HG03175 (cell line): ENCODE results near the gene NR4A1.
A peak's percentile ranks its signal among the peaks of the same experiment; 100 is the strongest.

Experiments used
- ATAC-seq: cut with Tn5 transposase; IDR thresholded peaks from one replicate; pipeline ENCODE4 v1.9.1; 2021; ENCODE audit warnings: mild to moderate bottlenecking, moderate library complexity; ENCODE audit not compliant: unreplicated experiment

NR4A1 gene

DNA sequence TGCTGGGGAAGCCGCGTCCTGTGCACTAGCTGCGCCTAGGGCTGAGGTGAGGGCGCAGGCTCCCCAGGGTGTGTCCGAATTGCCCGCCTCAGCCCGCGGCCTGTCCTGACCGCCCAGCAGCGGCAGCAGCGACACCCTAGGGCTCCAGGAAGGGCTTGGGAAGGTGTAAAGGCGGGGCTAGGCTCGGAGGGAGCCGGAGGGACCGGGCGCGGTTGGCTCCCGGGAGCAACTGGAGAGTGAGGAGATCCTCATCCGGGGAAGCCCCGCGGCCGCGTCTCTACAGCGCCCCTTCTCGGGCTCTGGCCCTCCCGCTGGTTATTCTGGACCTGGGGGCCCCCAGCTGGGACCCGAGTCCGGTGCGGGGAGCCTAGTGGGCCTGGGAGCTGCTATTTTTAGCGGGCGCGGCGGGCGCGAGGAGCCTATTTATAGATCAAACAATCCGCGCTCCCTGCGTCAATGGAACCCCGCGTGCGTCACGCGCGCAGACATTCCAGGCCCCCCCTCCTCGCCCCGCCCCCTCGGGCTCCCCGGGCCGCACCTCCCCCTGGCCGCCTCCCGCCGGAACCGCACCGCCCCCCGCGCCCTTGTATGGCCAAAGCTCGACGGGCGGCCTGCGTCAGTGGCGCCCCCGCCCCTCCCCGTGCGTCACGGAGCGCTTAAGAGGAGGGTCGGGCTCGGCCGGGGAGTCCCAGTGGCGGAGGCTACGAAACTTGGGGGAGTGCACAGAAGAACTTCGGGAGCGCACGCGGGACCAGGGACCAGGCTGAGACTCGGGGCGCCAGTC is at the start of gene NR4A1:
NR4A1 (plus strand) TSS at position 685 of the 784 bp plus-strand sequence. CDS start 2,887 bp downstream, outside the sequence.
- peak; percentile 82 for ATAC-seq

DNA sequence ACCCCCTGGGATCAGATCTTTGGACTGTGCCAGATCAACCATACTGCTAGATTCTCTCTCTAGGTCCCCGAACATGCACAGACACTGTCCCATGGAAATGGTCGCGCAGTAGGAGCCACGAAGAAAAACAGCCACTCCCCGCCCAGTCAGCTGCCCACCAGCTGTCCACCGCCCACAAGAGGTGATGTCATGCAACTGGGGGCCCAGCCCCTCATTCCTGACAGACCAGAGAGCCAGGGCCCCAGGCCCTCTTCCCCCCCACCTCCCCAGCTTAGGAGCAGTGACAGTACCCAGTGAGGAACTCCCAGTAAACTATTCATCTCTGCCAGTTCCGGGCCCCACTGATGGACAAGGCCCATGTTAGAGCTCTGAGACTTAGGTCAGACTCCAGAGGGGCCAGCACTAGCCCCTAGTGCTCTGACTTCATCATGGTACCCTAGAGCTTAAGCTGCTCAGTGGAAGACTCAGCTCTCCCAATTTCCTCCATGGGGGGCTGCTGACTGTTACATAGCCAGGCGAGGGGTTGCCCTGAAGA is 48.2 kb upstream of the NR4A1 start:
- no peak for ATAC-seq

DNA sequence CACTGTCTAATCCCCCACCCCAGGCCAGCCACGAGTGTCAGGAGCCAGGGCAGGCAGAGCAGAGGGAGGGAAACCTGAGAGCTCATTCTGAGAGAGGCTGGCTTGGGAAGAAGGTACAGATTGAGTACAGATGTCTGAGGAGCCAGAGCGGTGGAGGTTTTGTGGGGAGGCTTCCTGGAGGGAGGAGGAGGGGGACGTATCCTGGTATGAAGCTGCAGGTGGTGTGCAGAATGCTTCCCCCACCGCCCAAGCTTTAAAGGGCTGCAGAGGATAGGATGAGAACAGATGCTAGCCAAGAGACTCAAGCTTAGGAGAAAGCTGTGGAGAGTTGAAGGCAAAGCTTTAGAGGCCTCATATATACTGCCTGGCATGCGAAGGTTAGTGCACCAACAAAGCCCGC is 47.7 kb upstream of the NR4A1 start:
- no peak for ATAC-seq

GRCh38 chr12:52004042-52004648 is 47.1 kb upstream of the NR4A1 start:
- no peak for ATAC-seq

- ATAC-seq = no peak
Measured at GRCh38 chr12:52005218-52005902, 45.9 kb upstream of the NR4A1 start.

GRCh38 chr12:52005903-52006703 is 45.1 kb upstream of the NR4A1 start:
- ATAC-seq = peak; percentile 71

DNA sequence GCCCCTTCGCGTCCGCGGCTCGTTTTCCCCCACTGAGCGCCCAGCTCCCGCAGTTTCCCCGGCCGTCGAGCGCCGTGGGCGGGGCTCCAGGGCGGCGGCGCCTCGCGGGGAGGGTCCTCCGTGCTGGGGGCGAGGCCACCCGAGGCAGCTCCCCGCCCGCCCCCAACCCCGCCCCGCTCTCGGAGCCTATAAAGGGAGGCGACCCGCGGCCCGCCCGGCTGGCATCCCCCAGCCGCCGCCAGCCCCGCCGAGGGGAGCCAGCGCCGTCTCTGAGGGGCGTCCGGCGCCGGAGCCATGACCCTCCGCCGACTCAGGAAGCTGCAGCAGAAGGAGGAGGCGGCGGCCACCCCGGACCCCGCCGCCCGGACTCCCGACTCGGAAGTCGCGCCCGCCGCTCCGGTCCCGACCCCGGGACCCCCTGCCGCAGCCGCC is 44.5 kb upstream of the NR4A1 start, which contains the start of gene TAMALIN:
TAMALIN (plus strand) TSS at position 221 of the 432 bp plus-strand sequence; CDS start at position 295, 74 bp downstream.
- ATAC-seq = no peak

DNA sequence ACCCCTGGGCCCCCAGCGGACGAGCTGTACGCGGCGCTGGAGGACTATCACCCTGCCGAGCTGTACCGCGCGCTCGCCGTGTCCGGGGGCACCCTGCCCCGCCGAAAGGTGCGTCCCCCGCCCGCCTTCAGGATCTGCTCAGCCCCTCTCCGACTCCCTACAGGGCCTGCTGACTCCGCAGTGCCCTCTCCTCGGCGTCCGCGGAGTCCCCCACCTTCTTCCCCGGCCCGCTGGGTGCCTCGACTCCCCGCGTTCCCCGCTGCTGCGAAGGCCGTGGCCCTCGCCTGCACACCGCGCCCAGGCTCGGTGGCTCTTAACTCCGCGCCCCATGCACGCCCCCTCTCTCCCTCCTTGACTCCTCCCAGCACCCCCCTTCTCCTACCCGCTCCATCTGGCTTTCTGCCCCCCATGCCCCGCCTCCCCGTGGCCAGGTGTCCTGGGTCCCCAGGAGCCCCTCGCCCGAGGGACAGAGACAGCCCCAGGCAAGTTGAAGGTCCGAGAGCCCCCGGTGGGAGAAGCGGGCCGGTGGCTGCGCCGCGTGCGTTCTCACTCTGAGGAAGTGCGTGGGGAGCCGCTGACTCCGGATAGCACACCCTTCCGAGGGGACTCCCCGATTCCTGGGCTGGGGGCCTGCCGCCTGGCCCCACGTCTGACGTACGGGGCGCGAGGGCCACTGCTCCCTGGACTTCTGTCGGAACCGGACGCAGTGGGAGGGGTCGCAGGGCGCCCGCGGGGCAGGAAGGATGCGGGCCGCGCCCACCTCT is 43.9 kb upstream of the NR4A1 start:
- ATAC-seq = no peak

- ATAC-seq = no peak
Measured at GRCh38 chr12:52007982-52008510, 43.2 kb upstream of the NR4A1 start.

DNA sequence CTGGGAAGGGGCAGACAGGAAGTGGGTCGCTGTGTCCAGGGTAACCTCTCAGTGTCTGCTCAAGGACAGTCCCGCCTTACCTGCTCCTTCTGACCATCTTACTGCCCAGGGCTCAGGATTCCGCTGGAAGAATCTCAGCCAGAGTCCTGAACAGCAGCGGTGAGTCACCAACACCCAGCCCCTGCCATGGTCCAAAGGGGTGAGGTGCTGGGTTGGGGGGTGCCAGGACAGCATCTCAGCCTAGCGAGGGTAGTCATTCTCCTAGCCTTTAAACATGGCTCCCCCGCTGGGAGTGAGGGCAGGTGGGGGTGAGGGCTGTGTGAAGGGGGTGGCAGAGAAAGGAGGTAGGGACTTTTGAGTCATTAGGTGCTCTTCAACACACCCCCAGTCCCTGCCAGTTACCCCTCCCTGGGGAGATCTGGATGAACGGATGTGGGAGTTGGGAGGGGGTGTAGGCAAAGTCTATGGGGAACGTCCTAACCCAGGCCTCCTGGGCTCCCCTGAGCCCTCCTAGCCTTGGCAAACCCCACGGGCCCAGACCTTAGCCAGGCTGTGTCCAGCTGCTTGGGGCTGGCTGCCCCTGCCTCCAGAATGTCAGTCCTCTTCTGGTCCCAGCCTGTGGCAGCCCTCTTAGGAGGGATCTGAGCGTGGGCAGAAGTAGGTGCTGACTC is 42.0 kb upstream of the NR4A1 start:
- ATAC-seq = no peak

DNA sequence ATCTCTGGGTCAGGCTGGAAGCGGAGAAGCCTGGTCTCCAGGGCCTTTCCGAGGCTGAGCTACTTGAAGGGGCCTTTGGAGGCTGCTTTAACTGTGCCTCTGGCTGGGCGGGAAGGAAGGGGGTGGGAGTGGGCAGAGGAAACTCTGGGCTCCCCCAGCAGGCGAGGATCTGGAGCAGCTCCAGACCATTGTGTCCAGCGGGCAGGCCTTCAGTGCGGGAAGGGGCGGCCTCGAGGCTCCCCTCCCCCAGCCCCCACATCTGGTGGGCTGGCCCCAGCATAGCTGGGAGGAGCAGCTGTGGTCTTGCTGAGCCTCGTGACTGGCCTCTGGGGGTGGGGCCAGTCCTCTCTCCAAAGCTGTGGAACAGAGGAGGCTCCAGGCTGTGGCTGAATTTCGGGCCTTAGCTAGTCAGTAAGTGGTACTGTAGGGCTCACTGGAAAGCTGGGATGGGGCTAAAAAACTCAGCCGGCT is 41.1 kb upstream of the NR4A1 start:
- no peak for ATAC-seq

DNA sequence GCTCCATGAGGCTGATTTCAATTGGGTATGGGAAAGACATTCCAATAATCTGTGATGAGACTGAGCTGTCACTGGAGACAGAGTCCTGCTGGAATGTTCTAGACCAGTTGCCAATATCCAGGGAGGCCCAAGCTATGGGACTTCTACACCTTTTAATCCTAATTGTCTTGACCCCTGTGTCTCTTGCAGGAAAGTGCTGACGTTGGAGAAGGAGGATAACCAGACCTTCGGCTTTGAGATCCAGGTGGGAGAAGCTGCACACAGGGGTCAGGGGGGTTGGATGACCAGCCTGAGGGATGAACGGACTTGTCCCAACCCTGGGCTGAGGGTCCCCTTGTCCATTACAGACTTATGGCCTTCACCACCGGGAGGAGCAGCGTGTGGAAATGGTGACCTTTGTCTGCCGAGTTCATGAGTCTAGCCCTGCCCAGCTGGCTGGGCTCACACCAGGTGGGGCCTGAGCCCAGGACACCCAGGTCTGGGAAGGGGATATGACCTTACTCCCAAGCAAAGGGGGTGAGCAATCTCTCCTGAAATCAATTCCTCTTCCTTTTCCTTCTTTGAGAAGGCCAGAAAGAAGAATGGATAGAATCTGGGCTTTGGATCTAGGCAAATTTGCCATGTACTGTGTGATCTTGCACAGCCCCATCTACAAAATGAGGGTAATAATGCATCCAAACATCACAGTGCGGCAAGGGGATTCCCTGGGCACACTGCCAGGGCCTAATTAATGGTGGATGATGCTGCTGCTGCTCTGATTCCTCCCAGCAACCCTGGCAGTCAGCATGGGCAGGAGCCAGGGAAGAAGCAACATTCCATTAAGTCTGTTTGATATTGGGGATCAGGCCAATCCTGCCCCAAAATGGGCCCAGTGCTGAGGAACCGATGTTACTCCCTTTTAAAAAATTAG is 40.3 kb upstream of the NR4A1 start:
- no peak for ATAC-seq

GRCh38 chr12:52011602-52012214 is 39.5 kb upstream of the NR4A1 start:
- no peak for ATAC-seq

DNA sequence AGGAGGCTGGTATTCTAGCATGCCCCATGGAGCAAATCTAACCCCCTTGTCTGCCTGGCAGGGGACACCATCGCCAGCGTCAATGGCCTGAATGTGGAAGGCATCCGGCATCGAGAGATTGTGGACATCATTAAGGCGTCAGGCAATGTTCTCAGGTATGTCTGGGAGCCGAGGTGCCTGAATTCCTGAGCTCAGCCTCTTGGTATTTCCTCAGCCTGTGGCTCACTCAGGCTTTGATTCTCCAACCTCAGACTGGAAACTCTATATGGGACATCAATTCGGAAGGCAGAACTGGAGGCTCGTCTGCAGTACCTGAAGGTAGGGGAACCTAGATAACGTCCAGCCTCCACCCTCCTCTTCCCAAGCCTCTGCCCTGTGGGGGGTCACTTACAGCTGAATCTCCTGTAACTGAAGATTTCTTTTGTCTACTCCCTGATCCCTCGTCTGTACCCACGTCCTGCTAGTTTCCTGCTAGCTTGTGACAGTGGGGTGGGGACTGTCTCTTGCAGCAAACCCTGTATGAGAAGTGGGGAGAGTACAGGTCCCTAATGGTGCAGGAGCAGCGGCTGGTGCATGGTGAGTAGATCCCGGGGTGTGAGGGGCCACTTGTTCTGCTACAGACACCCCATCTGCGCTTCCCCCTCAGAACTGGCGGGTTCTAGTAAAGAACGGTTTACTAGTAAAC is 37.5 kb upstream of the NR4A1 start:
- ATAC-seq = no peak

DNA sequence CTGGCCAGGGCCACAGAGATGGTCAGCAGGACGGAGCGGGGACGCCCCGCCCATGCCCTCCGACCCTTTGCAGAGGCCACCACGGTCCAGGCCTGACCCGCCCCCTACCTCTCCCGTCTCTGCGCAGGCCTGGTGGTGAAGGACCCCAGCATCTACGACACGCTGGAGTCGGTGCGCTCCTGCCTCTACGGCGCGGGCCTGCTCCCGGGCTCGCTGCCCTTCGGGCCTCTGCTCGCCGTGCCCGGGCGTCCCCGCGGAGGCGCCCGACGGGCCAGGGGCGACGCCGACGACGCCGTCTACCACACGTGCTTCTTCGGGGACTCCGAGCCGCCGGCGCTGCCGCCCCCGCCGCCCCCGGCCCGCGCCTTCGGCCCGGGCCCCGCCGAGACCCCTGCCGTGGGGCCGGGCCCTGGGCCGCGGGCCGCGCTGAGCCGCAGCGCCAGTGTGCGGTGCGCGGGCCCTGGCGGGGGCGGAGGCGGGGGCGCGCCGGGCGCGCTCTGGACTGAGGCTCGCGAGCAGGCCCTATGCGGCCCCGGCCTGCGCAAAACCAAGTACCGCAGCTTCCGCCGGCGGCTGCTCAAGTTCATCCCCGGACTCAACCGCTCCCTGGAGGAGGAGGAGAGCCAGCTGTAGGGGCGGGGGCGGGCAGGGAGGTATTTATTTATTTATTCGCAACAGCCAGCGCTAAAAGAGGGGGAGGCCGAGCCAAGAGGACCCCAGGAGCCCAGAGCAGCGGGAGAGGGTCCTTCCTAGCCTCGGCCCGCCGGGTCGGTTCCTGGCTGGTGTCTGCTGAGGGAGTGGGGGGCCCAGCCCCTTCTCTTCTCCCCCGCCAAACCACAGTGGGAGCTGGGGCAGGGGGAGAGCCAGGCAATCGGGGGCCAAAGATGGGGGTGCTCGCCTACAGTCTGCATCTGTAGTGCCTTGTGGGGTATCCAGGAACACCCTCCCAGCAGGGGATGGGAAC is 36.4 kb upstream of the NR4A1 start:
- no peak for ATAC-seq

GRCh38 chr12:52015532-52016041 is 35.7 kb upstream of the NR4A1 start:
- no peak for ATAC-seq
